OCI-LY7 (cell line): ENCODE measurements around the gene CCDC194. TPM values are rescaled to one million over a fixed set of nuclear protein-coding genes. Genes with fewer than 3 reads are reported as not detected.
A peak's percentile ranks its signal among the peaks of the same experiment; 100 is the strongest.

Source experiments
- BruUV-seq: library from RNA; stranded (reverse); fragments of 400-500 nt; replicated peaks from 2 replicates; lab custom pipeline; 2021; lab: Mats Ljungman, UMichigan
- CTCF ChIA-PET: fragments of 300-600 bp; sonication (Branson Sonifier 250); formaldehyde crosslinking; loops from one replicate; lab custom pipeline; 2022; ENCODE audit warnings: antibody characterized with exemption; ENCODE audit not compliant: unreplicated experiment; lab: Charles Lee
- POLR2A ChIA-PET: fragments of 300-600 bp; sonication (Branson Sonifier 250); formaldehyde crosslinking; loops from one replicate; lab custom pipeline; 2022; ENCODE audit warnings: antibody characterized with exemption; lab: Charles Lee
- DNase-seq: peaks from one replicate; pipeline ENCODE4 v3.0.0-alpha.2; 2015; ENCODE audit warnings: low spot score
- H2AFZ ChIP-seq: fragments of 200-600 bp; sonication (generic), shearing (Covaris generic); 2 replicates; pipeline ENCODE4 v1.6.1; 2014; ENCODE audit warnings: mild to moderate bottlenecking, antibody characterized with exemption, low read length, moderate library complexity
- H3K27ac ChIP-seq: fragments of 200-600 bp; sonication (generic); 2 replicates; pipeline ENCODE4 v1.5.1; 2014; ENCODE audit warnings: mixed run types, low read depth, mild to moderate bottlenecking, moderate library complexity, low read length, inconsistent platforms; ENCODE audit not compliant: poor library complexity, severe bottlenecking
- H3K36me3 ChIP-seq: fragments of 200-600 bp; sonication (generic); 2 replicates; pipeline ENCODE4 v1.6.1; 2014; ENCODE audit warnings: mild to moderate bottlenecking, antibody characterized with exemption, low read length, moderate library complexity, mixed read lengths; ENCODE audit not compliant: insufficient read depth
- H3K4me1 ChIP-seq: fragments of 200-600 bp; sonication (generic); 2 replicates; pipeline ENCODE4 v1.5.1; 2014; ENCODE audit warnings: mild to moderate bottlenecking, low read length; ENCODE audit not compliant: insufficient read depth, poor library complexity, severe bottlenecking
- H3K4me2 ChIP-seq: fragments of 200-600 bp; sonication (generic); 2 replicates; pipeline ENCODE4 v1.6.1; 2014; ENCODE audit warnings: mild to moderate bottlenecking, low read length
- H3K4me3 ChIP-seq: fragments of 200-600 bp; sonication (generic); 2 replicates; pipeline ENCODE4 v1.5.1; 2014; ENCODE audit warnings: mild to moderate bottlenecking, low read depth, low read length; ENCODE audit not compliant: poor library complexity, severe bottlenecking
- H3K79me2 ChIP-seq: fragments of 200-600 bp; sonication (generic); 2 replicates; pipeline ENCODE4 v1.6.1; 2016; ENCODE audit warnings: low read depth, mild to moderate bottlenecking, low read length, moderate library complexity, mixed read lengths; ENCODE audit not compliant: insufficient read depth
- H3K9me2 ChIP-seq: fragments of 200-600 bp; sonication (generic); 2 replicates; pipeline ENCODE4 v1.6.1; 2016; ENCODE audit warnings: mild to moderate bottlenecking, low read length, mixed read lengths; ENCODE audit not compliant: insufficient read depth
- H3K9me3 ChIP-seq: fragments of 200-600 bp; sonication (generic); 2 replicates; pipeline ENCODE4 v1.6.1; 2014; ENCODE audit warnings: mild to moderate bottlenecking, mixed run types, low read length, mixed read lengths
- H4K20me1 ChIP-seq: fragments of 200-600 bp; sonication (generic); 2 replicates; pipeline ENCODE4 v1.6.1; 2014; ENCODE audit warnings: mild to moderate bottlenecking, antibody characterized with exemption, low read length, moderate library complexity, mixed read lengths; ENCODE audit not compliant: insufficient read depth
- CTCF ChIP-seq: fragments of 200-600 bp; sonication (generic); conservative IDR thresholded peaks from 2 replicates; pipeline ENCODE4 v1.5.1; 2014; ENCODE audit warnings: mild to moderate bottlenecking, antibody characterized with exemption, low read length, moderate library complexity, mixed read lengths
- EZH2phosphoT487 ChIP-seq: fragments of 200-600 bp; sonication (generic); IDR thresholded peaks from 2 replicates; pipeline ENCODE4 v1.6.1; 2018; ENCODE audit warnings: low read depth, borderline replicate concordance, mild to moderate bottlenecking, mixed run types, antibody characterized with exemption, low read length, moderate library complexity, mixed read lengths
- intact Hi-C: fragments of 100-400 bp; cut with micrococcal nuclease; formaldehyde crosslinking; loops from one replicate; pipeline ENCODE4 v1.10.0; 2022; ENCODE audit not compliant: unreplicated experiment
- total RNA-seq, 2 experiments: library from RNA; depleted of rRNA in 1 of 2; stranded (reverse); fragments of >200 nt in 1 of 2; shearing (Covaris generic) in 1 of 2; gene quantifications; 2 replicates each; pipeline ENCODE4 v1.2.3, GENCODE V29; 2014 to 2022

The CCDC194 gene
- total RNA-seq, 2 experiments from 2014 or later: 2.4 to 8.8 TPM

- Histone ChIP-seq H4K20me1 (0 out of 2 replicates have a peak, but pooled peaks cover 3% of the 10 kb centered on the region), H3K4me1 (peaks cover 21% of the 10 kb centered on the region), H3K9me2 (no peaks in the 10 kb centered on the region), H3K79me2 (peaks cover 17% of the 10 kb centered on the region; the same call in 1 of the 2 replicates), H3K36me3 (peaks cover 68% of the 10 kb centered on the region), H3K9me3 (no peaks in the 10 kb centered on the region), H3K4me3 (no peak overlapping the region), H3K4me2 (no peak overlapping the region), H2AFZ (no peak overlapping the region), H3K27ac (no peak overlapping the region)
- TF ChIP-seq EZH2phosphoT487 (no peak), CTCF (no peak)
- no TSS peak for BruUV-seq
- intact Hi-C loops: no loop called here
- ChIA-PET CTCF (interaction anchor here (1.0 kb wide), 1 partner anchor 90 kb away, joined by 4 read pairs; the partner anchor contains the start of gene DDA1), POLR2A (no interaction called here)
- no peak for DNase-seq
Measured at GRCh38 chr19:17398902-17399527, 5.0 kb upstream of the CCDC194 start.

GRCh38 chr19:17394891-17395415 is 957 bp upstream of the CCDC194 start:
- Histone ChIP-seq H3K4me1 (peaks cover 20% of the 10 kb centered on the region), H3K4me3 (no peak overlapping the region), H4K20me1 (no peaks in the 10 kb centered on the region), H3K36me3 (peaks cover 39% of the 10 kb centered on the region), H3K9me3 (no peaks in the 10 kb centered on the region), H3K9me2 (no peaks in the 10 kb centered on the region), H3K4me2 (0 out of 2 replicates have a peak overlapping the region, but pooled peaks have one; percentile 6), H2AFZ (no peak overlapping the region), H3K79me2 (no peaks in the 10 kb centered on the region), H3K27ac (peak overlapping the region; percentile 25)
- BruUV-seq: no TSS peak
- POLR2A ChIA-PET: interaction anchor here (0.6 kb wide), 1 partner anchor 9 kb away, joined by 3 read pairs; no protein-coding TSS in a partner anchor
- intact Hi-C loops: loop anchor here (1.0 kb wide), 1 partner anchor 71 kb away; no protein-coding TSS in a partner anchor
- CTCF ChIA-PET: no interaction called here
- DNase-seq: peak; percentile 66
- TF ChIP-seq EZH2phosphoT487: no peak
- peak; percentile 78 for TF ChIP-seq CTCF

- ChIA-PET CTCF (no interaction called here), POLR2A (interaction anchor here (0.6 kb wide), 1 partner anchor 10 kb away, joined by 3 read pairs; no protein-coding TSS in a partner anchor)
- H3K9me2 ChIP-seq: no peaks in the 10 kb centered on the region
- no peak overlapping the region for H3K27ac ChIP-seq
- H3K79me2 ChIP-seq: no peaks in the 10 kb centered on the region
- H3K4me3 ChIP-seq: no peak overlapping the region
- peaks cover 20% of the 10 kb centered on the region for H3K4me1 ChIP-seq
- intact Hi-C loops: no loop called here
- H3K36me3 ChIP-seq: peaks cover 21% of the 10 kb centered on the region
- no peak for DNase-seq
- H4K20me1 ChIP-seq: no peaks in the 10 kb centered on the region
- TF ChIP-seq EZH2phosphoT487 (no peak), CTCF (no peak)
- H3K9me3 ChIP-seq: no peaks in the 10 kb centered on the region
- no peak overlapping the region for H3K4me2 ChIP-seq
- no TSS peak for BruUV-seq
- no peak overlapping the region for H2AFZ ChIP-seq
Measured at GRCh38 chr19:17393002-17393401, 994 bp downstream of the CCDC194 start.
